Stomach (tissue), 9 donors: ENCODE results near the gene DDIT4L. TPM values are rescaled to one million over a fixed set of nuclear protein-coding genes. Genes with fewer than 3 reads are reported as not detected.
"Not testable (repeated sequence)": the region's sequence is repeated elsewhere in the genome, so short reads cannot be mapped to it uniquely, and the experiment has no call there.

ENCODE experiments used
- DNase-seq, 2 donors: peaks; one replicate each; pipeline versions ENCODE4 v3.0.0 to v3.0.0-alpha.2; 2013 to 2019
- H3K27ac ChIP-seq, 5 donors: fragments of 200-600 bp in 4 of 5; sonication (generic) in 4 of 5; one replicate each; pipeline ENCODE4 v1.5.1; 2013 to 2019; ENCODE audit warnings: mild to moderate bottlenecking in 1 of 5, moderate library complexity in 1 of 5
- H3K27me3 ChIP-seq, 3 donors: fragments of 200-600 bp; sonication (generic); one replicate each; pipeline ENCODE4 v1.5.1; 2017 to 2019; ENCODE audit warnings: mixed run types in 1 of 3
- H3K36me3 ChIP-seq, 4 donors: fragments of 200-600 bp; sonication (generic); 1 replicate in 3 of 4; 2 replicates in 1 of 4; pipeline ENCODE4 v1.5.1; 2016 to 2019
- H3K4me1 ChIP-seq, 4 donors: fragments of 200-600 bp; sonication (generic); one replicate each; pipeline ENCODE4 v1.5.1; 2016 to 2019
- H3K4me3 ChIP-seq, 4 donors: fragments of 200-600 bp; sonication (generic) in 3 of 4; one replicate each; pipeline ENCODE4 v1.5.1; 2016 to 2019; ENCODE audit warnings: mild to moderate bottlenecking in 1 of 4
- H3K9me3 ChIP-seq, 4 donors: fragments of 200-600 bp; sonication (generic); one replicate each; pipeline ENCODE4 v1.5.1; 2016 to 2019
- EP300 ChIP-seq: sonication (generic); formaldehyde crosslinking; IDR thresholded peaks from one replicate; pipeline ENCODE4 v1.6.1; 2017; ENCODE audit warnings: antibody characterized with exemption
- POLR2A ChIP-seq, 4 donors: fragments of 450-650 bp; IDR thresholded peaks; one replicate each; pipeline ENCODE4 v1.6.1; 2016; ENCODE audit warnings: antibody characterized with exemption in 4 of 4, control low read depth in 2 of 4, mild to moderate bottlenecking in 1 of 4, moderate library complexity in 1 of 4
- POLR2AphosphoS5 ChIP-seq, 3 donors: sonication (generic); formaldehyde crosslinking; IDR thresholded peaks; one replicate each; pipeline ENCODE4 v1.6.1; 2016; ENCODE audit warnings: antibody characterized with exemption in 3 of 3
- WGBS, 5 donors: extraction: QIAGEN DNeasy Blood & Tissue Kit in 3 of 5; methylation state at CpG; one replicate each; pipeline versions ENCODE4 v1.1.5 to v1.1.7; 2013 to 2018; 5-methylcytosine and 5-hydroxymethylcytosine counted together
- intact Hi-C: fragments of 100-400 bp; cut with DNase I; formaldehyde crosslinking; loops from one replicate; pipeline ENCODE4 v1.15.1; 2023; ENCODE audit warnings: low total_unique reads
- polyA plus RNA-seq, 3 donors: library from polyadenylated mRNA; stranded (reverse); fragments of 200-250 nt; gene quantifications; one replicate each; pipeline ENCODE4 v1.2.3, GENCODE V29; 2013
- total RNA-seq, 5 donors: library from RNA; depleted of rRNA; stranded (reverse); fragments of >200 nt; gene quantifications; one replicate each; pipeline versions ENCODE4 v1.1.0 to v1.2.3, GENCODE V29; 2014 to 2016
- TF ChIP-seq, protein P1 (sequence below), 7 experiments: fragments of 450-650 bp in 4 of 7; fragments of 200-600 bp in 3 of 7; sonication (generic) in 3 of 7; IDR thresholded peaks; one replicate each; pipeline ENCODE4 v1.5.1; 2016 to 2019; ENCODE audit warnings: antibody characterized with exemption in 7 of 7, control low read depth in 2 of 7, mild to moderate bottlenecking in 1 of 7
- donor health status: healthy with polysubstance abuse.
- donor health status: Bipolar disorder and iron deficiency.
- donor health status: healthy.

The DDIT4L gene
- total and polyA plus RNA-seq, 8 donors, result 0.55 to 1.1 (median 0.62) TPM; not detected in 3

DNA sequence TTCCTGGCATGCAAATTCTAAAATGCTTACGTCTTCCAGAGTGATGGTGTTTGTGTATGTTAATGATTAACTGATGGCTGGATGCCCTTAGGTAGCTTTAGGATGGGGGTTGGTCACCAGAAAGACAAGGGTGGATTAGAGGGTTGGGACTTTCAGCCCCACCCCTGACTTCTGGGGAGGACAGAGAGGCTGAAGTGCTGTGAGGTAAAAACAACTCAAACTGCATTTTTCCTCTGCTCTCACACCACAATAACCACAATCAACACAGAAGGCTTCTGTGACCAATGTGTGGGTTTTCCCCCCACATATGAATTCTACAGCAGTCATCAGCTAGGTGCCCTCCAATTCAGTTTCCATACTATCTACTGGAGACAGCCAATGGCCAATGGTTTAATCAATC is 18.7 kb upstream of the DDIT4L start:
- no peaks in the 10 kb centered on the region for H3K9me3 ChIP-seq
- no peaks in the 10 kb centered on the region for H3K36me3 ChIP-seq
- H3K4me1 ChIP-seq, result no peaks in the 10 kb centered on the region
- no peaks in the 10 kb centered on the region for H3K27me3 ChIP-seq
- DNase-seq, result no peak
- H3K4me3 ChIP-seq, result no peak overlapping the region
- no peak for TF ChIP-seq POLR2AphosphoS5 (IDR thresholded peaks at IDR 0.05)
- TF ChIP-seq EP300, result no peak
- TF ChIP-seq, protein P1, sequence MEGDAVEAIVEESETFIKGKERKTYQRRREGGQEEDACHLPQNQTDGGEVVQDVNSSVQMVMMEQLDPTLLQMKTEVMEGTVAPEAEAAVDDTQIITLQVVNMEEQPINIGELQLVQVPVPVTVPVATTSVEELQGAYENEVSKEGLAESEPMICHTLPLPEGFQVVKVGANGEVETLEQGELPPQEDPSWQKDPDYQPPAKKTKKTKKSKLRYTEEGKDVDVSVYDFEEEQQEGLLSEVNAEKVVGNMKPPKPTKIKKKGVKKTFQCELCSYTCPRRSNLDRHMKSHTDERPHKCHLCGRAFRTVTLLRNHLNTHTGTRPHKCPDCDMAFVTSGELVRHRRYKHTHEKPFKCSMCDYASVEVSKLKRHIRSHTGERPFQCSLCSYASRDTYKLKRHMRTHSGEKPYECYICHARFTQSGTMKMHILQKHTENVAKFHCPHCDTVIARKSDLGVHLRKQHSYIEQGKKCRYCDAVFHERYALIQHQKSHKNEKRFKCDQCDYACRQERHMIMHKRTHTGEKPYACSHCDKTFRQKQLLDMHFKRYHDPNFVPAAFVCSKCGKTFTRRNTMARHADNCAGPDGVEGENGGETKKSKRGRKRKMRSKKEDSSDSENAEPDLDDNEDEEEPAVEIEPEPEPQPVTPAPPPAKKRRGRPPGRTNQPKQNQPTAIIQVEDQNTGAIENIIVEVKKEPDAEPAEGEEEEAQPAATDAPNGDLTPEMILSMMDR (IDR thresholded peaks at IDR 0.05), result no peak
- no peak for TF ChIP-seq POLR2A (IDR thresholded peaks at IDR 0.05)
- intact Hi-C loops, result no loop called here
- no peak overlapping the region for H3K27ac ChIP-seq
- WGBS, 5 donors, result 0 to 32% (median 13%) methylated on average over 1 of the region's 1 CpG

DNA sequence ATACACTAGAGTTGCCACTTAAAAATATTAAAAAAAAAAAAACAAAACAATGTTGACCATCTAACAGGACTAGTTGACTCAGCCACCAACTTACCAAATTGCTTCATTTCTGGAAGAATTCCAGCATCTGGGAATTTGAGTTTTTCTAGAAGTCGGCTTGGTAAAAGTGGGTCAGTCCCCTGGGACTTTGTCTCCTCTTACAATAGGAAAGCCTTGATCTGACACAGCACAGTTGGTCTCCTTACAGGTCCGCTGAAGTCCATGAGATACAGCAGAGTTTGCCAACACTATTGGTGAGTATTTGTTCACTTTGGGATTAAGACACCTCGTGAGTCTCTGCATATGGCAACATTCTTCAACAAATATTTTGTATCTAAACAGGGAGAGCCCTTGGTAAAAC is 18.2 kb upstream of the DDIT4L start:
- 46 to 66% (median 62%) methylated on average over 3 of the region's 3 CpGs for WGBS, 5 donors
- Histone ChIP-seq H3K27me3 (no peaks in the 10 kb centered on the region), H3K27ac (no peak overlapping the region), H3K4me1 (no peaks in the 10 kb centered on the region), H3K4me3 (no peak overlapping the region), H3K9me3 (no peaks in the 10 kb centered on the region), H3K36me3 (no peaks in the 10 kb centered on the region)
- intact Hi-C loops, result no loop called here
- no peak for DNase-seq
- TF ChIP-seq, protein P1 (IDR thresholded peaks at IDR 0.05), result no peak
- TF ChIP-seq POLR2A (IDR thresholded peaks at IDR 0.05), result no peak
- no peak for TF ChIP-seq POLR2AphosphoS5 (IDR thresholded peaks at IDR 0.05)
- no peak for TF ChIP-seq EP300

DNA sequence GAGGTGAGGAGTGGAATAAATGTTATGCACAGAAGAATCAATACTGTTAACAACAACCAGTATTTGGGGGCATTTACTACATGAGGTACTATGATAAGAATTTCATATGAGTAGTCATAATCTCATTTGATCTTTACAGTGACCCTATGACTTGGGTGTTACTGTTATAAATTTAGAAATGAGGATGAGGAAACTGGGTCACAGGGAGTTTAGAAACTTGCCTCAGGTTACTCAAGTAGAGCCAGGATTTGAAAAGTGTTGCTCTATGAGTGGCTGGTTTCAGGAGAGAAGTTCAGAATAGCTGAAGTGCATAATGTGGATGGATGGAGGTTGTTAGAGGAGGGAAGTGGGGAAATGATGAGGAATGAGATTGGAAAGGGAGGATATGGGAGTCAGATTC is 16.6 kb upstream of the DDIT4L start:
- Histone ChIP-seq H3K9me3 (no peaks in the 10 kb centered on the region), H3K27me3 (no peaks in the 10 kb centered on the region), H3K4me3 (no peak overlapping the region), H3K36me3 (no peaks in the 10 kb centered on the region), H3K27ac (no peak overlapping the region), H3K4me1 (no peaks in the 10 kb centered on the region)
- no peak for TF ChIP-seq POLR2AphosphoS5 (IDR thresholded peaks at IDR 0.05)
- no peak for TF ChIP-seq POLR2A (IDR thresholded peaks at IDR 0.05)
- TF ChIP-seq EP300, result no peak
- TF ChIP-seq, protein P1 (IDR thresholded peaks at IDR 0.05), result no peak
- intact Hi-C loops, result no loop called here
- DNase-seq, result no peak

DNA sequence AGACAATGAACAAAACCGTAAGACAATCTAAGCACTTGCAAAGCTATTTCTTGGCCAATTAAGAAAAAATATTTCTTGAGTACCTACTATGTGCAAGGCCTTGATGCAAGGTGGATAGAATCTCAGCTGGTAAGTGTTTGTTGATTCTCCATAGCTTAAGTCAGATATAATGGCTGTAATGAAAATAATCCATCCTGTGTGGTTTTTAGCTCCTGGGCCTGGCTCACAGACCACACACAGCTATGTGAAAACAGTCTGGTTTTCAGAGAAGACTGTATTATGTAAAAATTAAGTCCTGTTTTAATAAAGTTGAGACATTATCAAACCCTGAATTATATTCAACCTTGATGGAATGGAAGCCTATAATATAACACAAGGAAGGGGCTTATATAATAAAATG is 7.8 kb upstream of the DDIT4L start:
- intact Hi-C loops, result no loop called here
- TF ChIP-seq POLR2AphosphoS5 (IDR thresholded peaks at IDR 0.05) (no peak), EP300 (no peak), POLR2A (IDR thresholded peaks at IDR 0.05) (no peak)
- TF ChIP-seq, protein P1 (IDR thresholded peaks at IDR 0.05), result no peak
- no peaks in the 10 kb centered on the region for H3K9me3 ChIP-seq
- 93 to 97% (median 95%) methylated on average over 1 of the region's 1 CpG for WGBS, 5 donors
- no peak for DNase-seq
- H3K4me1 ChIP-seq, result no peaks in the 10 kb centered on the region
- H3K36me3 ChIP-seq, result no peaks in the 10 kb centered on the region
- no peak overlapping the region for H3K4me3 ChIP-seq
- no peak overlapping the region for H3K27ac ChIP-seq
- H3K27me3 ChIP-seq, result no peaks in the 10 kb centered on the region

DNA sequence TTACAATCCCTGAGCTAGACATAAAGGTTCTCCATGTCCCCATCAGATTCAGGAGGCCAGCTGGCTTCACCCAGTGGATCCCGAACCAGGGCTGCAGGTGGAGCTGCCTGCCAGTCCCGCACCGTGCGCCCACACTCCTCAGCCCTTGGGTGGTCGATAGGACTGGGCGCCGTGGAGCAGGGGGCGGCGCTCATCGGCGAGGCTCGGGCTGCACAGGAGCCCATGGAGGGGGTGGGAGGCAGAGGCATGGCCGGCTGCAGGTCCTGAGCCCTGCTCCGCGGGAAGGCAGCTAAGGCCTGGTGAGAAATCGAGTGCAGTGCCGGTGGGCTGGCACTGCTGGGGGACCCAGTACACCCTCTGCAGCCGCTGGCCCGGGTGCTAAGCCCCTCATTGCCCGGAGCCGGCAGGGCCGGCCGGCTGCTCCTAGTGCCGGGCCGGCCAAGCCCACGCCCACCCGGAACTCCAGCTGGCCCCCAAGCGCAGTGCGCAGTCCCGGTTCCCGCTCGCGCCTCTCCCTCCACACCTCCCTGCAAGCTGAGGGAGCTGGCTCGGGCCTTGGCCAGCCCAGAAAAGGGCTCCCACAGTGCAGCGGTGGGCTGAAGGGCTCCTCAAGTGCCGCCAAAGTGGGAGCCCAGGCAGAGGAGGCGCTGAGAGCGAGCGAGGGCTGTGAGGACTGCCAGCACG is 6.3 kb upstream of the DDIT4L start:
- DNase-seq, intact Hi-C loops, H3K27ac ChIP-seq, H3K4me1 ChIP-seq, H3K27me3 ChIP-seq, H3K36me3 ChIP-seq, H3K4me3 ChIP-seq, H3K9me3 ChIP-seq: not testable (repeated sequence)
- WGBS, 5 donors, result 89 to 96% (median 91%) methylated on average over 15 to 40 of the region's 40 CpGs
